ENCODE measurements around the gene LSAMP. TPM values are rescaled to one million over a fixed set of nuclear protein-coding genes. Genes with fewer than 3 reads are reported as not detected.

Gene LSAMP
- total RNA-seq, 2 experiments from 2014 or later = not detected

- ChIA-PET CTCF (no interaction called here), POLR2A (no interaction called here)
Measured at GRCh38 chr3:115996420-115997108, 448.7 kb downstream of the LSAMP start.

GRCh38 chr3:115990669-115991068 is 454.6 kb downstream of the LSAMP start:
- POLR2A ChIA-PET = no interaction called here

GRCh38 chr3:115989684-115990421 is 455.4 kb downstream of the LSAMP start:
- CTCF ChIA-PET = no interaction called here
- POLR2A ChIA-PET = no interaction called here

More at GRCh38 chr3:115990669-115991068, 454.6 kb downstream of the LSAMP start:
- CTCF ChIA-PET = no interaction called here

GRCh38 chr3:115986555-115987207 is 458.6 kb downstream of the LSAMP start:
- ChIA-PET CTCF (no interaction called here), POLR2A (no interaction called here)

GRCh38 chr3:115982629-115983028 is 462.7 kb downstream of the LSAMP start:
- CTCF ChIA-PET = no interaction called here
- POLR2A ChIA-PET = no interaction called here

GRCh38 chr3:115982108-115982507 is 463.2 kb downstream of the LSAMP start:
- CTCF ChIA-PET = no interaction called here
- POLR2A ChIA-PET = no interaction called here

GRCh38 chr3:115980709-115981108 is 464.6 kb downstream of the LSAMP start:
- ChIA-PET CTCF (no interaction called here), POLR2A (no interaction called here)

GRCh38 chr3:115977866-115978265 is 467.4 kb downstream of the LSAMP start:
- ChIA-PET CTCF (no interaction called here), POLR2A (no interaction called here)

GRCh38 chr3:115975796-115976195 is 469.5 kb downstream of the LSAMP start:
- ChIA-PET POLR2A (no interaction called here), CTCF (no interaction called here)

- ChIA-PET POLR2A (no interaction called here), CTCF (no interaction called here)
Measured at GRCh38 chr3:115975353-115975752, 469.9 kb downstream of the LSAMP start.

- ChIA-PET POLR2A (no interaction called here), CTCF (no interaction called here)
Measured at GRCh38 chr3:115974940-115975339, 470.3 kb downstream of the LSAMP start.

GRCh38 chr3:115968871-115969270 is 476.4 kb downstream of the LSAMP start:
- ChIA-PET CTCF (interaction anchor here (0.6 kb wide), 1 partner anchor 89 kb away, joined by 5 read pairs; no protein-coding TSS in a partner anchor), POLR2A (no interaction called here)

- ChIA-PET CTCF (no interaction called here), POLR2A (no interaction called here)
Measured at GRCh38 chr3:115961380-115961779, 483.9 kb downstream of the LSAMP start.

GRCh38 chr3:115960799-115961198 is 484.5 kb downstream of the LSAMP start:
- CTCF ChIA-PET = no interaction called here

GRCh38 chr3:115958526-115958925 is 486.8 kb downstream of the LSAMP start:
- POLR2A ChIA-PET = no interaction called here
- CTCF ChIA-PET = no interaction called here

More at GRCh38 chr3:115960799-115961198, 484.5 kb downstream of the LSAMP start:
- POLR2A ChIA-PET = no interaction called here

- CTCF ChIA-PET = no interaction called here
- POLR2A ChIA-PET = no interaction called here
Measured at GRCh38 chr3:115947325-115947724, 498.0 kb downstream of the LSAMP start.

- POLR2A ChIA-PET = no interaction called here
- CTCF ChIA-PET = no interaction called here
Measured at GRCh38 chr3:115943579-115943978, 501.7 kb downstream of the LSAMP start.

GRCh38 chr3:115937054-115937453 is 508.2 kb downstream of the LSAMP start:
- POLR2A ChIA-PET = no interaction called here
- CTCF ChIA-PET = no interaction called here

- CTCF ChIA-PET = no interaction called here
- POLR2A ChIA-PET = no interaction called here
Measured at GRCh38 chr3:115932807-115933206, 512.5 kb downstream of the LSAMP start.

- ChIA-PET CTCF (no interaction called here), POLR2A (no interaction called here)
Measured at GRCh38 chr3:115931581-115931980, 513.7 kb downstream of the LSAMP start.

- CTCF ChIA-PET = no interaction called here
- POLR2A ChIA-PET = no interaction called here
Measured at GRCh38 chr3:115930922-115931321, 514.4 kb downstream of the LSAMP start.
